ENCODE measurements around the gene BCAS3.
"Not testable (repeated sequence)": the region's sequence is repeated elsewhere in the genome, so short reads cannot be mapped to it uniquely, and the experiment has no call there.

Gene BCAS3

DNA sequence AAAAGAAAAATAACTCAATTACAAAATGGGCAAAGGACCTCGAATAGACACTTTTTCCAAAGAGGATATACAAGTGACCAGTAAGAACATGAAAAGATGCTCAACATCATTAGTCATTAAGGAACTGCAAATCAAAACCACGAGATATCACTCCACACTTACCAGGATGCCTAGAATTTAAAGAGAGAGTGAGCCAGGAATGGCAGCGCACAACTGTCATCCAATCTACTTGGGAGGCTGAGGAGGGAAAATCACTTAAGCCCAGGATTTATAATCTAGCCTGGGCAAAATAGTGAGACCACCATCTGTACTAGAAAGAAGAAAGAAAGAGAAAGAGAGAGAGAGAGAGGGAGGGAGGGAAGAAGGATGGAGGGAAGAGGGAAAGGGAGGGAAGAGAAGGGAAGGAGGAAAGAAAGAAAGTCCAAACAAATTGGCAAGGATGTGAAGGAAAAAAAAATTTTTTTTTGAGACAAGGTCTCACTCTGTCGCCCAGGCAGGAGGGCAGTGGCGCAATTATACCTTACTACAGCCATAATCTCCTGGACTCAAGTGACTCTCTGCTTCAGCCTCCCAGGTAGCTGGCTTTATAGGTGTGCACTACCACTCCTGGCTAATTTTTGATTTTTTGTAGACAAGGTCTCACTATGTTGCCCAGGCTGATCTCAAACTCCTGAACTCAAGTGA is 744.6 kb downstream of the BCAS3 start:
- DNase-seq (ENCODE audit: low read depth, low spot score) = no peak

DNA sequence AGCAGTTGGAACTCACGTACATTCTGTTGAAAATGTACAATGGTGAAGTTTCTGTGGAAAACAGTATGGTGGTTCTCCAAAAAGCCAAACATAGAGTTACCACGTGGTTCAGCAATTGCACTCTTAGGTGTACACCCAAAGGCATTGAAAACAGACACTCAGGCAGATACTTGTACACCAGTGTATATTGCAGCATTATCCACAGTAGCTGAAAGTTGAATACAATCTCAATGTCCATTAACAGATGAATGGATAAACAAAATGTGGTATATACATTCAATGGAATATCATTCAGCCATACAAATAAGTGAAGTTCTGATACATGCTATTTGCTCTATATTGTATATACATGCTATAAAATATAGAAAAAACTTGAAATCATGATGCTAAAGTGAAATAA is 745.2 kb downstream of the BCAS3 start:
- no peak for DNase-seq (ENCODE audit: low read depth, low spot score)

GRCh38 chr17:61423967-61424649 is 746.5 kb downstream of the BCAS3 start:
- no peak for DNase-seq (ENCODE audit: low read depth, low spot score)

DNA sequence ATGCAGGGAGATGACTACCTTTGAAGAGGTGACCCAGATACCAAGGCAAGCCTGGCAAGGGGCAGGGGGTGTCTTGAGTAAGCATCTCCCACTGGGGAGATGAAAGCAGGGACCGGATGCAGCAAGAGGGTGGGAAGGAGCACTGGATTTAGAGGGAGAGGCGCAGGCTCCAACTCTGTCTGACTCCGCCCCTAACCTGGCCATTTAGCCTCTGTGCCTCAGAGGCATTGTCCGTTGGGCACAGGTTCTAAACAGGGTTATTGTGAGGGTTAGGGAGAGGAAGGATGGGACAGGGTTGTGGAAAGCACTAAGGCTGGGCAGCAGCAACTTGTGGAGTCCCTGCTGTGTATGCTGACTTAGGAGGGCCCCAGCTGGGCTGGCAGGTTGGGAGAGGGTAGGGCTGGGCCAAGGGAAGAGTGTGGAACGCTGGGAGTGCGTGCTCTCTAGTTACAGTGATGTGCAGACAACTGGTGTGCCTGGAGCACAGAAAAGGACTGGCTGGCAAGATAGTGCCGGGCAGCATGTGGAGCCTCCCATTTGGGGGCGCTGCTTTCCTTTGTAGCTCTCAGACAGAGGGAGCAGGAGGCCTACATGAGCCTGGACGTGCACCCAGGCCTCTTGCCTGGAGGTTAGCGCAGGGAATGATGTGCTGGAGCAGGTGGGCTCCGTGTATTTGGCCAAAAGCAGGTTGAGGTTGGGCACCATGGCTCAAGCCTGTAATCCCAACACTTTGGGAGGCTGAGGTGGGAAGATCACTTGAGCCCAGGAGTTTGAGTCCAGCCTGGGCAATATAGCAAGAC is 748.2 kb downstream of the BCAS3 start:
- no peak for DNase-seq (ENCODE audit: low read depth, low spot score)

- DNase-seq (ENCODE audit: low read depth, low spot score) = no peak
Observed at GRCh38 chr17:61426482-61427304, 749.0 kb downstream of the BCAS3 start.

DNA sequence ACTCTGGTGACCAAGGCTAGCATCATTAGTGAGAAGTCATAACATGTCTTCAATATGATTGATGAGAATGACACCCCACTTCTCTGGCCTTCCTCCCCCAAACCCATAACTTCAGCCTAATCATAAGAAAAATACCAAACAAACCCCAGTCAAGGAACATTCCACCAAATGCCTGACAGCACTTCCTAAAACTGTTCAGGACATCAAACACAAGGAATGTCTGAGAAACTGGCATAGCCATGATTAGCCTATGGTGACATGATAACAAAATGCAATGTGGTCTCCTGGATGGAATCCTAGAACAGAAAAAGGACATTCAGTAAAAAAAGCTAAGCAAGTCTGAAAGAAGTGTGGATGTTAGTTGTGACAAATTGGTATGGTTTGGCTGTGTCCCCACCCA is 749.9 kb downstream of the BCAS3 start:
- no peak for DNase-seq (ENCODE audit: low read depth, low spot score)

DNA sequence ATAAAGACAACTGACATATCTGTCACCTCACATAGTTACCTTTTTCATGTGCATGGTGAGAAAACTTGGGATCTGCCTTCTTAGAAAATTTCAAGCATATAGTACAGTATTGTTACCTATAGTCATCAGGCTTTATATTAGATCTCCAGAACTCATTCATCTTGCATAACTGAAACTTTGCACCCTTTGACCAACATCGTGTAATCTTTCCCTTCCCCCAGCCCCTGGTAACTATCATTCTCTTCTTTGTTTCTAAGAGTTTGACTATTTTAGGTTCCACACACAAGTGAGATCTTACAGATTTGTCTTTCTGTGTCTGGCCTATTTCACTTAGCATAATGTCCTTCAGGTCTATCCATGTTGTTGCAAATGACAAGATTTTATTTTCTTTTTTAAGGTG is 751.6 kb downstream of the BCAS3 start:
- DNase-seq (ENCODE audit: low read depth, low spot score) = no peak

DNA sequence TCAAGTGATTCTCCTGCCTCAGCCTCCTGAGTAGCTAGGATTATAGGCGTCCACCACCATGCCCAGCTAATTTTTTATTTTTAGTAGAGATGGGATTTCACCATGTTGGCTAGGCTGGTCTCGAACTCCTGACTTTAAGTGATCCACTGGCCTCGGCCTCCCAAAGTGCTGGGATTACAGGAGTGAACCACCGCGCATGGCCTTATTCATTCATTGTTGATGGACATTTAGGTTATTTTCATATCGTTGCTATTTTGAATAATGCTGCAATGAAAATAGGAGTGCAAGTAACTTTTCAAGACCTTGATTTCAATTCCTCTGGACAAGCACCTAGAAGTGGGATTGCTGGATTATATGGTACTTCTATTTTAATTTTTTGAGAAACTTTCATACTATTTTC is 752.2 kb downstream of the BCAS3 start:
- DNase-seq (ENCODE audit: low read depth, low spot score) = not testable (repeated sequence)

GRCh38 chr17:61431594-61432311 is 754.1 kb downstream of the BCAS3 start:
- no peak for DNase-seq (ENCODE audit: low read depth, low spot score)

- DNase-seq (ENCODE audit: low read depth, low spot score) = no peak
Observed at GRCh38 chr17:61436273-61436672, 758.6 kb downstream of the BCAS3 start.

DNA sequence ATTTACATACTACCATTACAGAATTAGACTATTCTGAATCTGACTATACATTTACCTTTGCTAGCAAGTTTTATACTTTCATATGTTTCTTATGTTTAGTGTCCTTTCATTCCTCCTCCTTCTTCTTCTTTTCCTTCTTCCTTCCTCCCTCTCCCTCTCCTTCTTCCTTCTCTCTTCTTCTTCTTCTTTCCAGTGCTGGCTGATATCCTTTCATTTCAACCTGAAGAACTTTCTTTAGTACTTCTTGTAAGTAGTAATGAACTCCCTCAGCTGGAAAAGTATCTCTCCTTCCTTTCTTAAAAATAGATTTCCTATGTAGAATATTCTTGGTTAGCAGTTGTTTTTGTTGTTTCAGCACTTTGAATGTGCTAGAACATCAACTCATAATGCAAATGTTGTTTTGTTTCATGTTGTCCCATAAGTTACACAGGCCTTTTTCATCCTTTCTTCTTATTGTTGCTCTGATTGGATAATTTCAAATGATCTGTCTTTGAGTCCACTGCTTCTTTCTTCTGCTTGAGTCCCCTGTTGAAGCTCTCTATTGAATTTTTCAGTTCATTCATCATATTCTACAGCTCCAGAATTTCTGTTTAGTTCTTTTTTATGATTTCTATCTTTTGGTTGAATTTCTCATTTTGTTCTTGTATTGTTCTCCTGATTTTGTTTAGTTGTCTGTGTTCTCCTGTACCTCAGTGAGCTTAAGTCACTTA is 759.5 kb downstream of the BCAS3 start:
- no peak for DNase-seq (ENCODE audit: low read depth, low spot score)

DNA sequence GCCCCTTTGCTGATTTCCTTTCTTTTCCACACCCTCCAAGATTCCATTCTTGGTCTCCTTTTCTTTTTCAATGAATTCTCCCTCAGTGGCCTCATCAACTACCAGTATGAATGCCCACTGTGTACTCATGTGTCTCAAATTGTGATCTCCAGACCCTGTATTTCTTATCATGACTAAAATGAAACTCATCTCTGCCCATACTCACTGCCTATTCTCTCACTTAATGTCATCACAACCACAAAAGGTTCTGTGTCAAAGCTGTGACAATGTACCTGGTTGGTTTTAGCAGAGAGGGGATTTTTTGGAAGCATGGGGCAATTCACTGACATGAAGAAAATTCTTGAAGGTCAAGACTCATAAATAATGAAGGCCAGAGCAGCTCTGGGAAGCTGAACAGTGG is 763.0 kb downstream of the BCAS3 start:
- no peak for DNase-seq (ENCODE audit: low read depth, low spot score)

DNA sequence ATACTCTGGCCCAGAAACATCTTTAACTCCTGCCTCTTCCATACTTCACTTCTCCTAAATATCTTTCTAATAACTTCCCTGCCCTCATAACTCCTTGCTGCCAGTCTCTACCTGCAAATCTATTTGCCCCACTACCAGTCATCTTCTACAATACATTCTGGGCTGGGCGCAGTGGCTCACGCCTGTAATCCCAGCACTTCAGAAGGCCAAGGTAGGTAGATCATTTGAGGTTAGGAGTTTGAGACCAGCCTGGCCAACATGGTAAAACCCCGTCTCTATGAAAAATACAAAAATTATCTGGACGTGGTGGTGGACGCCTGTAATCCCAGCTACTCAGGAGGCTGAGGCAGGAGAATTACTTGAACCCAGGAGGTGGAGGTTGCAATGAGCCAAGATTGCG is 763.9 kb downstream of the BCAS3 start:
- DNase-seq (ENCODE audit: low read depth, low spot score) = not testable (repeated sequence)

DNA sequence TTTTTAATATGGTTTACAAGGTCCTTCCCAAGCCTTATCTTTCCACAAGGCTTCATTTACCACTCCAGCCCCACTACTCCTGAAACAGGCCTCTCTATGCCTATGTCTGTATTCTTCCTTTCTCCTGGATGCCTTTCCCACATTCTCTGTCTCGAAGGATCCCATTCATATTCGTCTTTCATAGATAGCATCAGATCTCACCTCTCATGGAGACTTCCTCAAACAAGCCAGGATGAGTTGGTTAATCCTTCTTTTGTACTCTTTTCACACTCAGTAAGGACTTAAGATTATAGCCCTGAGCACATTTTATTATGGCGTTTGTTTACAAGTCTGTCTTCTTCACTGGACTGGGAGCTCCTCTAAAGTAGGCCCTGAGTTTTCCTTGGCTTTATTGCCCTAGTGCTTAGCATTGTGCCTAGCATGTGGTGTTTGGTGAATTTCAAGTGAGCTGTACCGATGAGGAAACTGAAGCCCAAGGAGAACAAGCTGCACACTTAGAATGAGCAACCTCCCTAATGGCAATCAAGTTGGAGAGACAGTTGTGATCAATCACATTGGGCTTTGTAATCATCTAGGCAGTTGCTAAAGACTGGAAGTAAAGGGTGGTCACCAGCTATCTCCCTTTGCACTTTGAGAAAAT is 764.6 kb downstream of the BCAS3 start:
- no peak for DNase-seq (ENCODE audit: low read depth, low spot score)

All from activated naive CD8-positive, alpha-beta T cell treated with anti-CD3 and anti-CD28 coated beads, Interleukin-2, amount 50 U/mL, for 16 hours (primary cell).